Osteocyte (in vitro differentiated cells): Measurements from ENCODE around the gene DNAJC5. TPM values are rescaled to one million over a fixed set of nuclear protein-coding genes. Genes with fewer than 3 reads are reported as not detected.
A peak's percentile ranks its signal among the peaks of the same experiment; 100 is the strongest.
"Not testable (repeated sequence)": the region's sequence is repeated elsewhere in the genome, so short reads cannot be mapped to it uniquely, and the experiment has no call there.

ENCODE experiments used
- DNase-seq: peaks from one replicate; pipeline ENCODE4 v3.0.0; 2021; ENCODE audit warnings: mixed read lengths; ENCODE audit not compliant: unreplicated experiment; ENCODE audit errors: extremely low spot score
- H3K27ac Mint-ChIP-seq: one replicate; pipeline ENCODE4 v1.8.0; 2021; ENCODE audit warnings: mild to moderate bottlenecking, mixed read lengths; ENCODE audit not compliant: unreplicated experiment
- H3K27me3 Mint-ChIP-seq: one replicate; pipeline ENCODE4 v1.8.0; 2021; ENCODE audit warnings: mixed read lengths; ENCODE audit not compliant: unreplicated experiment
- H3K36me3 Mint-ChIP-seq: one replicate; pipeline ENCODE4 v1.8.0; 2021; ENCODE audit warnings: mixed read lengths; ENCODE audit not compliant: unreplicated experiment
- H3K4me1 Mint-ChIP-seq: one replicate; pipeline ENCODE4 v1.8.0; 2021; ENCODE audit warnings: mixed read lengths; ENCODE audit not compliant: unreplicated experiment
- H3K4me3 Mint-ChIP-seq: one replicate; pipeline ENCODE4 v1.8.0; 2021; ENCODE audit warnings: mild to moderate bottlenecking, moderate library complexity, mixed read lengths; ENCODE audit not compliant: unreplicated experiment
- H3K9me3 Mint-ChIP-seq: one replicate; pipeline ENCODE4 v1.8.0; 2021; ENCODE audit warnings: mixed read lengths; ENCODE audit not compliant: unreplicated experiment
- total RNA-seq: library from RNA; stranded (reverse); gene quantifications from 2 replicates; pipeline ENCODE4 v1.2.1, GENCODE V29; 2021
- TF ChIP-seq, protein P1 (sequence below): fragments of 200-600 bp; sonication (generic); IDR thresholded peaks from 2 replicates; pipeline ENCODE4 v1.5.0; 2021; ENCODE audit warnings: antibody characterized with exemption, mild to moderate bottlenecking, moderate library complexity

Gene DNAJC5
- total RNA-seq, 1 donor from 2014 or later: 41.2 TPM

- H3K36me3 Mint-ChIP-seq: no peaks in the 10 kb centered on the region
- peaks cover 37% of the 10 kb centered on the region for H3K4me1 Mint-ChIP-seq
- no peak for DNase-seq
- H3K4me3 Mint-ChIP-seq: peak overlapping the region; percentile 59
- H3K9me3 Mint-ChIP-seq: no peaks in the 10 kb centered on the region
- TF ChIP-seq, protein P1, sequence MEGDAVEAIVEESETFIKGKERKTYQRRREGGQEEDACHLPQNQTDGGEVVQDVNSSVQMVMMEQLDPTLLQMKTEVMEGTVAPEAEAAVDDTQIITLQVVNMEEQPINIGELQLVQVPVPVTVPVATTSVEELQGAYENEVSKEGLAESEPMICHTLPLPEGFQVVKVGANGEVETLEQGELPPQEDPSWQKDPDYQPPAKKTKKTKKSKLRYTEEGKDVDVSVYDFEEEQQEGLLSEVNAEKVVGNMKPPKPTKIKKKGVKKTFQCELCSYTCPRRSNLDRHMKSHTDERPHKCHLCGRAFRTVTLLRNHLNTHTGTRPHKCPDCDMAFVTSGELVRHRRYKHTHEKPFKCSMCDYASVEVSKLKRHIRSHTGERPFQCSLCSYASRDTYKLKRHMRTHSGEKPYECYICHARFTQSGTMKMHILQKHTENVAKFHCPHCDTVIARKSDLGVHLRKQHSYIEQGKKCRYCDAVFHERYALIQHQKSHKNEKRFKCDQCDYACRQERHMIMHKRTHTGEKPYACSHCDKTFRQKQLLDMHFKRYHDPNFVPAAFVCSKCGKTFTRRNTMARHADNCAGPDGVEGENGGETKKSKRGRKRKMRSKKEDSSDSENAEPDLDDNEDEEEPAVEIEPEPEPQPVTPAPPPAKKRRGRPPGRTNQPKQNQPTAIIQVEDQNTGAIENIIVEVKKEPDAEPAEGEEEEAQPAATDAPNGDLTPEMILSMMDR: no peak
- peak overlapping the region; percentile 75 for H3K27ac Mint-ChIP-seq
- no peaks in the 10 kb centered on the region for H3K27me3 Mint-ChIP-seq
These were observed 78.2 kb downstream of the DNAJC5 start for GRCh38 chr20:63973160-63973479.

GRCh38 chr20:63973636-63974401 lies 78.9 kb downstream of the DNAJC5 start:
- TF ChIP-seq, protein P1: peak; percentile 99
- Mint-ChIP-seq H3K9me3 (no peaks in the 10 kb centered on the region), H3K27ac (peak overlapping the region; percentile 75), H3K4me3 (peak overlapping the region; percentile 59), H3K36me3 (no peaks in the 10 kb centered on the region), H3K27me3 (no peaks in the 10 kb centered on the region), H3K4me1 (peaks cover 36% of the 10 kb centered on the region)
- peak; percentile 97 for DNase-seq

- no peak overlapping the region for H3K4me3 Mint-ChIP-seq
- no peaks in the 10 kb centered on the region for H3K36me3 Mint-ChIP-seq
- no peak for DNase-seq
- H3K27me3 Mint-ChIP-seq: no peaks in the 10 kb centered on the region
- TF ChIP-seq, protein P1: no peak
- no peak overlapping the region for H3K27ac Mint-ChIP-seq
- peaks cover 34% of the 10 kb centered on the region for H3K4me1 Mint-ChIP-seq
- no peaks in the 10 kb centered on the region for H3K9me3 Mint-ChIP-seq
These were observed 79.7 kb downstream of the DNAJC5 start for GRCh38 chr20:63974402-63975200.

GRCh38 chr20:63976511-63976910 lies 81.6 kb downstream of the DNAJC5 start:
- not testable (repeated sequence) for H3K9me3 Mint-ChIP-seq, H3K36me3 Mint-ChIP-seq, DNase-seq, H3K4me3 Mint-ChIP-seq, H3K27me3 Mint-ChIP-seq, H3K27ac Mint-ChIP-seq
- H3K4me1 Mint-ChIP-seq: peaks cover 49% of the 10 kb centered on the region

DNA sequence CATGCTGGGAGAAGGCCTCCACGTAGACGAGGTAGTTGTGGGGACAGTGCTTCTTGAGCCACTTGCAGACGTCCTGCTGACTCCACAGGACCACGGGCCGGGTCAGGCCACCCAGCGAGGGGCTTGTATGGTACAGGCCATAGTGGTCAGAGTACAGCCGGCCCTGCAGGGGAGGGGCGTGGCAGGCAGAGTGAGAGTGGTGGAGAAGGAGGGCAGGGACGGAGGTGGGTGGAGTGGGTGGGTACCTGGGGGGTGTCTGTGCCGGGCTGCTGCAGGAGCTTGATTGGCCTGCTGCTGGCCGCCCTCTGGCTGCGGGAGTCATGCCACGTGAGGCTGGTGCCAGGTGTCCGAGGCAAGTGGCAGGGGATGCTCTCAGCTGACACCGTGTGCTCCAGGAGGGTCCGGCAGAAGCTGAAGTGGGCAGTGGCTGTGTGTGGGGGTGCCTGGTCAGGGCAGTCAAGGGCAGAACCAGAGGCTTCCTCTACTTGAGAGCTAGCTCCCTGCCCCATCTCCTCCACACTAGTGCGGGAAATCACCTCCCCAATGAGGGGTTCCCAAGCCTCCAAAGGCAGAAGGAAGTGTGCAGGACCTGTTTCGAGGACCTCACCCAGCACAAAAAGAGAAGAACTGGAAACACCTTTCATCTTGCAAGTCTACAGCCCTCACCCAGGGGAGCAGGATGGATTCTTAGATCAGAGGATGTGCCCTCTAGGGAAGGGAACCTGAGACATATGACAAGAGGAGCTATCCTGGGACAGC lies 82.2 kb downstream of the DNAJC5 start:
- no peak for DNase-seq

More for the DNA sequence above, 82.2 kb downstream of the DNAJC5 start:
- Mint-ChIP-seq H3K4me3 (no peak overlapping the region), H3K27ac (no peak overlapping the region), H3K27me3 (no peaks in the 10 kb centered on the region), H3K36me3 (no peaks in the 10 kb centered on the region), H3K9me3 (no peaks in the 10 kb centered on the region), H3K4me1 (peaks cover 53% of the 10 kb centered on the region)
- TF ChIP-seq, protein P1: no peak
